ENCODE measurements around the gene DYNLL1. TPM values are rescaled to one million over a fixed set of nuclear protein-coding genes. Genes with fewer than 3 reads are reported as not detected.

The DYNLL1 gene
- total and polyA plus RNA-seq, 2 of the 13 experiments (the other 11 are each of a cell fraction or from before 2014, with no cell fraction given): 271 to 294 TPM

DNA sequence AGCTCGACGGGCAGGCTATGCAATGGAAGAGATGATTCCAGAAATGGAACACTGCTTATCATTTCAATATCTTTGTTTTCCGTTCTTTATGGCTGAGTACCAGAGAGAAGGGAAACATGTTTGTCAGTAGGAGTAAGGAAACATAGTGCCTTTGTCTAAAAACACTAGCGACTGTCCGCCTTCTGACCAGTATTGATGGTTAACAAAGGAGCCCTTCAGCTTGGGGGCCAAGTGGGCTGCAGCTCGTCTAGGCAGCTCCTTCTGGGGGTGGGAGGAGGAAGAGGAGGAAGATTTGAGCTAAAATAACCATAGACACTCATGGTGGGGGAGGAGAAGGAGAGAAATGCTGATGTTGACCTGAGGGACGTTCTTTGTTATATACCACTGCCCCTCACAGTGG, 18.1 kb downstream of the DYNLL1 start (continued):
- TF ChIP-seq, protein P1, sequence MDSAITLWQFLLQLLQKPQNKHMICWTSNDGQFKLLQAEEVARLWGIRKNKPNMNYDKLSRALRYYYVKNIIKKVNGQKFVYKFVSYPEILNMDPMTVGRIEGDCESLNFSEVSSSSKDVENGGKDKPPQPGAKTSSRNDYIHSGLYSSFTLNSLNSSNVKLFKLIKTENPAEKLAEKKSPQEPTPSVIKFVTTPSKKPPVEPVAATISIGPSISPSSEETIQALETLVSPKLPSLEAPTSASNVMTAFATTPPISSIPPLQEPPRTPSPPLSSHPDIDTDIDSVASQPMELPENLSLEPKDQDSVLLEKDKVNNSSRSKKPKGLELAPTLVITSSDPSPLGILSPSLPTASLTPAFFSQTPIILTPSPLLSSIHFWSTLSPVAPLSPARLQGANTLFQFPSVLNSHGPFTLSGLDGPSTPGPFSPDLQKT (CRISPR knock-in tag; IDR thresholded peaks at IDR 0.05; ENCODE audit: borderline replicate concordance): no peak
- no peak for TF ChIP-seq RARG (CRISPR knock-in tag; IDR thresholded peaks at IDR 0.05; ENCODE audit: low read depth)

DNA sequence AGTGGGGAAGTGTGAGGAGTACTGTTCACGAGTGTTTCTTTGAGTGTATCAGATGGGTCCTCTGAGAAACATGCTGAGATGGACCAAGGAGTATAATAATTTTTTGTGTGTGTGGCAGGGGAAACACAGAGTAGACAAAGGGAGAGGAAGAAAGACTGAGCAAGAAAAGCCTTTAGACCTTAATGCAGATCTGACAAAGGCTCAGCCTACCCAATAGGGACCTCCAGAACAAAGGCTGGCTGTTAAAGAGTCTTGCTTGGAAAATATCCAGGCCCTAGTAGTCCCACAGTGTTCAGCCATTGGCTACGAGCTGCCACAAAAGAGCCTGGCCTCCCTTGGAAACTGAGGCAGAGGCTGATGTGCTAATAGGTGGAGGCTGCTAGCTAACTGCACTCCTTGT, 19.6 kb downstream of the DYNLL1 start:
- ChIA-PET POLR2A (no interaction called here), CTCF (ENCODE audit: low intra/inter-chr PET ratio, low total read pairs) (no interaction called here)
- TF ChIP-seq SIX1 (CRISPR knock-in tag; IDR thresholded peaks at IDR 0.05; ENCODE audit: borderline replicate concordance) (no peak), HDAC2 (CRISPR knock-in tag; IDR thresholded peaks at IDR 0.05) (no peak), ZNF563 (CRISPR knock-in tag; IDR thresholded peaks at IDR 0.05) (no peak), TAF15 (IDR thresholded peaks at IDR 0.05; ENCODE audit: low read depth, low read length, poor library complexity, severe bottlenecking) (no peak), SIN3B (IDR thresholded peaks at IDR 0.05; ENCODE audit: low read length) (no peak), ZMAT5 (CRISPR knock-in tag; IDR thresholded peaks at IDR 0.05; ENCODE audit: borderline replicate concordance, low read depth) (no peak), XRCC5 (optimal IDR thresholded peaks at IDR 0.05; ENCODE audit: low read length) (no peak)
- TF ChIP-seq, protein P2, sequence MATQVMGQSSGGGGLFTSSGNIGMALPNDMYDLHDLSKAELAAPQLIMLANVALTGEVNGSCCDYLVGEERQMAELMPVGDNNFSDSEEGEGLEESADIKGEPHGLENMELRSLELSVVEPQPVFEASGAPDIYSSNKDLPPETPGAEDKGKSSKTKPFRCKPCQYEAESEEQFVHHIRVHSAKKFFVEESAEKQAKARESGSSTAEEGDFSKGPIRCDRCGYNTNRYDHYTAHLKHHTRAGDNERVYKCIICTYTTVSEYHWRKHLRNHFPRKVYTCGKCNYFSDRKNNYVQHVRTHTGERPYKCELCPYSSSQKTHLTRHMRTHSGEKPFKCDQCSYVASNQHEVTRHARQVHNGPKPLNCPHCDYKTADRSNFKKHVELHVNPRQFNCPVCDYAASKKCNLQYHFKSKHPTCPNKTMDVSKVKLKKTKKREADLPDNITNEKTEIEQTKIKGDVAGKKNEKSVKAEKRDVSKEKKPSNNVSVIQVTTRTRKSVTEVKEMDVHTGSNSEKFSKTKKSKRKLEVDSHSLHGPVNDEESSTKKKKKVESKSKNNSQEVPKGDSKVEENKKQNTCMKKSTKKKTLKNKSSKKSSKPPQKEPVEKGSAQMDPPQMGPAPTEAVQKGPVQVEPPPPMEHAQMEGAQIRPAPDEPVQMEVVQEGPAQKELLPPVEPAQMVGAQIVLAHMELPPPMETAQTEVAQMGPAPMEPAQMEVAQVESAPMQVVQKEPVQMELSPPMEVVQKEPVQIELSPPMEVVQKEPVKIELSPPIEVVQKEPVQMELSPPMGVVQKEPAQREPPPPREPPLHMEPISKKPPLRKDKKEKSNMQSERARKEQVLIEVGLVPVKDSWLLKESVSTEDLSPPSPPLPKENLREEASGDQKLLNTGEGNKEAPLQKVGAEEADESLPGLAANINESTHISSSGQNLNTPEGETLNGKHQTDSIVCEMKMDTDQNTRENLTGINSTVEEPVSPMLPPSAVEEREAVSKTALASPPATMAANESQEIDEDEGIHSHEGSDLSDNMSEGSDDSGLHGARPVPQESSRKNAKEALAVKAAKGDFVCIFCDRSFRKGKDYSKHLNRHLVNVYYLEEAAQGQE (IDR thresholded peaks at IDR 0.05; ENCODE audit: borderline replicate concordance in 1 of 2, low read depth in 1 of 2, low read length in 2 of 2): no peak

More for the DNA sequence above, 19.6 kb downstream of the DYNLL1 start:
- Histone ChIP-seq H3K4me3 (replicated peaks in 1 of 3; ENCODE audit: insufficient read depth in 1 of 3, low read depth in 2 of 3, low read length in 3 of 3) (no peak overlapping the region), H3K4me1 (ENCODE audit: insufficient read depth, low read length) (no peaks in the 10 kb centered on the region), H3K4me2 (ENCODE audit: low read depth, low read length) (no peak overlapping the region), H3K79me2 (ENCODE audit: insufficient read depth, low read length) (no peaks in the 10 kb centered on the region), H2AFZ (ENCODE audit: low read length) (no peak overlapping the region), H3K9ac (ENCODE audit: insufficient read depth, low read depth, low read length) (no peak overlapping the region), H3K27ac (ENCODE audit: extremely low read length, insufficient read depth, low read length) (no peak overlapping the region), H3K27me3 (ENCODE audit: control insufficient read depth in 1 of 2, insufficient read depth in 2 of 2, low read length in 2 of 2) (no peaks in the 10 kb centered on the region), H3K9me3 (ENCODE audit: low read length) (no peaks in the 10 kb centered on the region), H4K20me1 (ENCODE audit: insufficient read depth, low read length) (no peaks in the 10 kb centered on the region), H3K36me3 (replicated peaks in 1 of 2; ENCODE audit: control insufficient read depth in 1 of 2, insufficient read depth in 2 of 2, low read length in 2 of 2) (peaks cover 1 to 16% of the 10 kb centered on the region in 2 experiments; a peak in 4 of 5 replicates)
- intact Hi-C loops (cut with micrococcal nuclease; ENCODE audit: unreplicated experiment) (no loop called here), in situ Hi-C loops (cut with HindIII; ENCODE audit: extremely low pct_ligation_motif_present, low pct_unique_long_range_greater_than_20kb) (no loop called here)
- DNase-seq (ENCODE audit: low spot score) (no peak), ATAC-seq (no peak), FAIRE-seq (no peak)
- 100% methylated on average over 2 of the region's 2 CpGs for WGBS (ENCODE audit: low lambda C conversion rate)
- BruUV-seq (replicated peaks): no TSS peak
